Activated CD4-positive, alpha-beta T cell treated with anti-CD3 and anti-CD28 coated beads, Interleukin-2, amount 50 U/mL, for 1 hour (primary cell): ENCODE results near the gene EMILIN3.

Source experiments
- DNase-seq: peaks from one replicate; pipeline ENCODE4 v3.0.0-alpha.2; 2020

Gene EMILIN3

DNA sequence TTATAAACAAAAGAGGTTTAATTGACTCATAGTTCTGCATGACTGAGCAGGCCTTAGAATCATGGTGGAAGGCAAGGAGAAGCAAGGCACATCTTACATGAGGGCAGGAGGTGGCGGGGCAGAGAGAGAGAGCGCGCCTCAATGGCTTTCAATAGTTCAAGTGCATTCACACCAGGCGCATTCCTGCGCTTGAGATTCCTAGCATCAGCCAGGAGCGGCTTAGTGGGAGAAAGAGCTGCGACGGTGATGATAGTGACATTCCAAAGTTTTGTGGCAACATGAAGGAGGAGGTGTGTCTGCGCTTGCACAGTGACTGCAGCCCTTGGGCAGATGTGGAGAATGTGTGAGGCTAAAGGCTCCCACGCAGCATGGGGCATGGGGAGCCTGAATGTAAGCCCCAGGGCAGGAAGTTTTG lies 25.0 kb upstream of the EMILIN3 start:
- DNase-seq, result no peak

DNA sequence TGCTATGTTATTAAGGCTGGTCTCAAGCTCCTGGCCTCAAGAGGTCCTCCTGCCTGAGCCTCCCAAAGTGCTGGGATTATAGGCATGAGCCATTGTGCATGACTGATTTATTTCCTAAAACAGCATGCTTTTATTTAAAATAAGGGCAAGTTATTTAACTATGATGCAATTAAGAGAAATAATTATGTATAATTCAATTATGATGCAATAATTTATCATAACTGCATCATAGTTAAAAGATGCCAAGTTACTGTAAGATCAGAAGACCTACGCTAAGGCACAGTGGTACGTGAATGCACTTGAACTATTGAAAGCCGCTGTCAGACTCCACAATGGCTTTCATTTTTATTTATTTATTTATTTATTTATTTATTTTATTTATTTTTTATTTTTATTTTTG lies 24.3 kb upstream of the EMILIN3 start:
- DNase-seq, result no peak

DNA sequence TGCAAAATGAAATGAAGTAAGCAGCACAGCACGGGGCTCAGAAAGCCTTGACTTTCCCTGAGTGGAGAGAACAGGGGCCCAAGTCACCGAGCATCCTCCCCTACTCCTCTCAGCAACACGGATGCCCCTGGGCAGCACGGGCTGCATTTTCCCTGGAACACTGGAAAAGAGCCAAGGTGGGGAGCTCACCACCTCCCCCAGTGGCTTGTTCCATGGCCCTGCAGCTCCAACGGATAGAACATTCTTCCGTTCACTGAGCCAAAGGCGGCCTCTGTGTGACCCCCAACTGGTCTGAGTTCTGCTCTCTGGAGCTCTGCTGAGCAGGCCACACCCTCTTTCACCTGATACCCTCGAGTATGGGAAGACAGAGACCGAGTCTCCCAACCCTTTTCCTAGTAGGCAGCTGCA lies 20.8 kb upstream of the EMILIN3 start:
- DNase-seq, result no peak

DNA sequence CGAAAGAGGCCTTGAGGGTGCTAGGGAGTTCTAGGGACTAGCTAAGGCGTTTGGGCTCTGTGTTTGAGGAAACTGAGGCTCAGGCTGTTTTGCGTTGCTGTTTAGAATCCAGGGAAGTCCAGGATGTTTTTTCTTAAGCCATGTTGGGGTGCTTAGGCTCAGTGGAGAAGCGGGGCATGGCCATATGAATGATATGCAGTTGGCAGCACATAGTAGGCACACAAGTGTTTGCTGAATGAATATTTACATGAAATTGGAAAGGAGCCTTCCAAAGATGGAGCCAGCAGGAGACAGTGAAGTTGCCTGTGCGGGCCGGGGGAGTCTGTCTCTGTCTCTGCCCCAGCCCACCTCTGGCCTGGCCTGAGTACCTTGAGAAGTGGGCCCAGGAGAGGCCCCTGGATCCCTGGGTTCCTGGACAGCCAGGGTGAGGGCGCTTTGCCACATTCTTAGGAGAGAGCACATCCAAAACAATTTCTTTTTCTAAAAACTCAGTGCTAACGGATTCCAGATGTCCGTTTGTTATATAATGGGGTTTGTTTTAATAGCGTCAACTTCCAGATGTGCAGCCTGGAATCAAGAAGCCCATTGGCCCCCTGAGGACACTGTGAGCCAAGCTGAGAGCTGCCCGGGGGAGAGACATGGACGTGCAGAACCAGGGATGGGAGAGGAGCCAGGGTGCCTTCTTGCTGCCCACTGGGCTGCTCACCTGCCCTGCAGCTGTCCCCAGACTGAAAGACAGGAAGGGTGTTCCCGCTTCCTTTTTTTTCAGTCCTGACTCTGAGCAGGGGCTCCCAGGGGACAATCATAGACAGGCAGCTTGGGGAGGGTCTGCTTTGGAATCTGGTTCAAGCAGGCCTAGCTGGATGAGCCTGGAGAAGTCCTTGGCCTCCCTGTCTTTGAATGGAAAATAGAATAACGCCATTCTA lies 20.1 kb upstream of the EMILIN3 start:
- DNase-seq, result no peak

GRCh38 chr20:41382791-41383305 lies 16.2 kb upstream of the EMILIN3 start:
- DNase-seq, result no peak

DNA sequence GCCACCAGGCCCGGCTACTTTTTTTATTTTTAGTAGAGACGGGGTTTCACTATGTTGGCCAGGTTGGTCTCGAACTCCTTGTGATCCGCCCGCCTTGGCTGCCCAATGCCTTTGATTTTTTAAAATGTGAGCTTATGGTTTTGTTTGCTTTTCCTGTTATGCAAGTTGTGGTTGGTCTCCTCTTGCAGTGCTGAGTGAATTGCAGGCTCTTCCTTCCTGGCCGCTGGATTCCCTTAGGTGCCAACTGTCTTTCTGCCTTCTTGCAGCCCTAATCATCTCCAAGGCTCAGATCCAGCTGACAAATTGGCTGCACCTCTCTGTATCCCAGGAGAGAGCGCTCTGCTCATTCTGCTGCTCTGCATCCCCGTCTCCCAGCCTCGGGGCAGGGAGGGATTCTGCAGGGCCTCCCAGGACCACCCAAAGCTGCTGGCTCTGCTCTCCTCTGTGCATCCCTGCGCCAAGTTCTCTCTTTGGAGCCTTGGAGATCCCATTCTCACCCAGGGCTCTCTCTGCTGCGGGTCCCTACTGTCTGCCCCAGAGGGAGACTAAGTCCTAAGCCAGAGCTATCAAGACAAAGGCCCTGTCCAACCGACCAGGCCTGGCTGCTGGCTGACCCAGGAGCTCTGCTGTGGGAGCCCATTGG lies 14.1 kb upstream of the EMILIN3 start:
- no peak for DNase-seq

DNA sequence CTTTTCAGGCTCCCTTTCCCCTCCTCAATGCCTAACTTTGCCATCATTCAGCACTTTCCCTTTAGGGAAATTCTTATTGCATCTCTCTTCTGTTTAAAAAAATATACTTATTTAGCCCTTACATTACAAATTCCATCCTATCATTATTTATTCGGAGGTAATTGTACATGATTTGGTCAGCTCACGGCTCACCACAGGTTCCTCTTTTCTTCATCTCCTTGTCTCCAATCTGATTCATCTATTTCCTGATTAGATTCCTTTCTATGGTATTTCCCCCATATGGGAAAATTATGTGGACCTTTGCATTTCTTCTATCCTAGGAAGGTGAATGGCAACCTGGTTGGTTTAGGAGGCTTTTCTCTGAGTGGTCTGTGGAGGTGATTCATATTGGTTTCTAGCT lies 12.9 kb upstream of the EMILIN3 start:
- DNase-seq, result no peak

GRCh38 chr20:41377275-41377674 lies 10.7 kb upstream of the EMILIN3 start:
- no peak for DNase-seq

- DNase-seq, result no peak
These were observed 9.7 kb upstream of the EMILIN3 start for GRCh38 chr20:41376349-41376748.

DNA sequence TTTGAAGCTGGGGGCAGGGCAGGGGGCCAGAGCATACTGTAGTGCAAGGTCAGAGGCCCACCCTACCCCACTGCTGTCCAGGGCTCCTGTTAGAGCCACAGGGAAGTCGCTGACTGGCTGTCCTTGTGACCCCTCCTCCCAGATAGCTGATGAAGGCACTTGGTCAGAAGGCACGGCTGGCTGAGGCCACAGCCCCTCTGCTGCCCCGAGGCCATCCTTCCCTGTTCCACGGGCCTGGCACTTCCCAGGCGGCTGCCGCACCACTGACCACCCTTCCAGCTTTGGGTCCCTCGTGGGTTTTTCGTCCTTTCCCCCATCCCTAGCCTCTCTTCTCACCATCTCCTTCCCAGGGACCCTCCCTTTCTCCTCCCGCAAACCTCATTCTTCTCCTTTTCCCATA lies 9.2 kb upstream of the EMILIN3 start:
- no peak for DNase-seq

- DNase-seq, result no peak
These were observed 7.6 kb upstream of the EMILIN3 start for GRCh38 chr20:41373931-41374920.

GRCh38 chr20:41373251-41373783 lies 6.7 kb upstream of the EMILIN3 start:
- DNase-seq, result no peak

DNA sequence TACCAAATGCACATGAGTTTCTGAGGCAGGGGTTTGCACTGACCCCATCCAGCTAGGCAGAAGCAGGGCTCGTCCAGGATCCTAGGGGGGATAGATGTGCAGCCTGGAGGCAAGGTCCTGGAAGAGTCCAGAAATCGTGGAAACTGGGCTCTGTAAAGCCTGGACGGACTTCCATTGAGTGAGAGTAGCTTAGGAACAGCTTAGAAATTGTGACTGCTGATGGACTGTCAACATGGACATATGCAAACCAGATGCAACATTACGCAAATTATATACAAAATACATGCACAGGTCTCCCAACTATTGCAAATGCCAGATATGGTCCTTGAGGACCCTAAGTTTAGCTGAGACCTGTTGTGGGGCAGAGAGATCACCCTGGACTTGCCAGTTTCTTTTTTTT lies 4.8 kb upstream of the EMILIN3 start:
- DNase-seq, result no peak

- no peak for DNase-seq
These were observed 3.6 kb upstream of the EMILIN3 start for GRCh38 chr20:41370176-41370575.

GRCh38 chr20:41369673-41370072 lies 3.1 kb upstream of the EMILIN3 start:
- DNase-seq, result no peak

GRCh38 chr20:41367956-41368355 lies 1.3 kb upstream of the EMILIN3 start:
- no peak for DNase-seq

- no peak for DNase-seq
These were observed 726 bp upstream of the EMILIN3 start for GRCh38 chr20:41367393-41367695.

DNA sequence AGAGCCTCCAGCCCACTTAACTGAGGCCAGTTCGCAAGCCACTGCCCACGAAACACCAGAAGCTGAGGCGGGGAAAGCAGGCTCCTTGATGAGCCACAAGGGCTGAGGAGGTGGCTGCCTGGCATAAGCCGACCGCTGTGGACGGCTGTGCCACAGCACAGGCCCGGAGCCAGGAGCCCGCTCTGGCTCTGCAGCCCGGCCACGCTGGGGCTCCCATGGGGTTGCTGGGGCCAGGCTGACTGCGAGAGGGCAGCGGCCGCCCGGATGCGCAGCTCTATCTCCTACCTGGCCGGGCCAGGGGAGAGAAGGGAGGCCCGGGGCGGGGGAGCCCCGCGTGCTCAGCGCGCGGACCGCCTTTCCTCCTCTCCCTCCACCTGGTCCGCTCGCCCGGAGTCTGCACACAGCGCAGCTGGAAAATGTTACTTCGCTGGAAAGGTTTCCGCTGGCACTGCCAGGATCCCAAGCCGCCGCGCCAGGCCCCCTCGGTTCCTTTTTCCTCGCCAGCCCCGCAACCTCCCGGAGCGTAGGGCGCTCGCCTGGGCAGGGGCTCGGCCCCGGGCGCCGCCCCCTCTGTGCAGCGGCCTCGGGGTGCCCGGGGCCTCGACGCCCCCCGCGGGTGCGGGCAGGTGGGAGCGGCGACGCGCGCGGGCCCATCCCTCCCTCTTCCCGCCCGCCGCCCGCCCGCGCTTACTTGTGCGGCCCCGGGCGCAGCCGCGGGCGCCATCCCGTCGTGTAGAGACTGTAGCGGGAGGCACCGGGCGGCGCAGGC lies 657 bp downstream of the EMILIN3 start:
- DNase-seq, result no peak

DNA sequence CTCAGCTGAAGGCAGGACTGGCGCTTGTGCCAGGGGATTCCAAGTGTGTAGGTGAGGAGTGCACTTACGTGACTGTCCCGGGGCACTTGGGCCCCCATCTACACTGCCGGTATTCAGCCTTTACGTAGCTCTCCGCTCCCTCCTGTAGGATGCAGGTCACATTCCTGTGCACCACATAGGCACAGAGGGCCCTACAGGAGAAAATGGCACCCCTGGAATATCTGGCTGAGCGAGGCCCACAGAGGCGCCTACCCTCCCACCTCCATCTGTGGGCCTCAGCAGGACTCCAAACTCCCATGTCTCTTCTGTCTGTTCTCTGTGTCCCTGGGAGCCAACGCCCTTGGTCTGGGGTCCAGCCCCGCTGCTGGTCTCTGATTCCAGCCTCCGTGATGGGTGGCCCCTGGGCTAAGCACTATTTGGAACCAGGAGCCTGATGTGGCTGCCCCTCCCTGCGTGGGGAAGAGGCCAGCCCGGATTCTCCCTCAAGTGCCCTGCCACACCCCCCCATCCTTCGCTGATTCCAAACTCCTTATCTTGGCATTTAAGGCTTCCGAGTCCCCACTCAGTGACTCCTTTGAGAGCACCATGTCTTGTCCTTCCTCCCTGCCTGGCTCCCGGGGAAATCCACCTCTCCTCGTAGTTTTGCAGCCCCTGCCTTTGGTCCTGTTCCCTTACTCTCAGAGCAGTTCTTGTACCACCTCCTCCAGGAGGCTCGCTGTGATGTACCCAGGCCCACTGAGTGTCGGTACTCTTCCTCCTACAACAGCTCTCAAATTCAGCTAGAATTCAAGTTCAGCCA lies 1.5 kb downstream of the EMILIN3 start:
- DNase-seq, result no peak

GRCh38 chr20:41364236-41364855 lies 2.3 kb downstream of the EMILIN3 start:
- DNase-seq, result no peak

DNA sequence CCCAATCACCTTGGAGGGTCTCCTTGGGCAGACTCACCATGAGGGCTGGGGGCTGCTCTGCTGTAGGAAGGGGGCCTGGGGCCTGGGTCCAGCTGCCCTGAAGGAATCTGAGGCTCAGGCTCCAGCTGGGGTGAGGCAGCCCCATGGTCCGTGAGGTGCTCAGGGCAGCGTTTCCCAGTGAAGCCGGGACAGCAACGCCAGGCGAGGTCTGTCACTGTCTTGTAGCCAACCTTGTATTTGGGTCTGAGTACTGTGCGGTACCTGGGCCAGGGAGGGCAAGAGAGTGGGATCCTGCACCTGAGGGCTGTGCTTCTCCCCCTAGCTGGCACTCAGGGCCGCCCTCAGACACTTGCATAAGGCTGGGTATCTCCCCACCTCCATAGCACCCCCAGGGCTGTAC lies 3.0 kb downstream of the EMILIN3 start:
- DNase-seq, result no peak
